Progenitor cell of endocrine pancreas (in vitro differentiated cells): ENCODE results near the gene AKAP10. TPM values are rescaled to one million over a fixed set of nuclear protein-coding genes. Genes with fewer than 3 reads are reported as not detected.

Experiments used
- DNase-seq: peaks from one replicate; pipeline ENCODE4 v3.0.0; 2021; ENCODE audit warnings: low spot score; ENCODE audit not compliant: unreplicated experiment
- H3K27ac Mint-ChIP-seq: 2 replicates; pipeline ENCODE4 v1.8.0; 2021; ENCODE audit warnings: mild to moderate bottlenecking, moderate library complexity, mixed read lengths
- H3K27me3 Mint-ChIP-seq: 2 replicates; pipeline ENCODE4 v1.8.0; 2021; ENCODE audit warnings: mixed read lengths
- H3K36me3 Mint-ChIP-seq: 2 replicates; pipeline ENCODE4 v1.8.0; 2022; ENCODE audit warnings: mixed read lengths; ENCODE audit not compliant: insufficient read depth
- H3K4me1 Mint-ChIP-seq: 2 replicates; pipeline ENCODE4 v1.8.0; 2021; ENCODE audit warnings: low read depth, mixed read lengths
- H3K4me3 Mint-ChIP-seq: 2 replicates; pipeline ENCODE4 v1.8.0; 2021; ENCODE audit warnings: low read depth, mild to moderate bottlenecking, moderate library complexity, mixed read lengths
- H3K9me3 Mint-ChIP-seq: 2 replicates; pipeline ENCODE4 v1.8.0; 2021; ENCODE audit warnings: low read depth, mixed read lengths
- total RNA-seq: library from RNA; stranded (reverse); gene quantifications from 2 replicates; pipeline ENCODE4 v1.2.1, GENCODE V29; 2021
- TF ChIP-seq, protein P1 (sequence below): fragments of 200-600 bp; sonication (generic); IDR thresholded peaks from one replicate; pipeline ENCODE4 v1.5.0; 2021; ENCODE audit warnings: antibody characterized with exemption, mild to moderate bottlenecking; ENCODE audit not compliant: unreplicated experiment

AKAP10 gene
- total RNA-seq, 1 donor from 2014 or later = 38.2 TPM

DNA sequence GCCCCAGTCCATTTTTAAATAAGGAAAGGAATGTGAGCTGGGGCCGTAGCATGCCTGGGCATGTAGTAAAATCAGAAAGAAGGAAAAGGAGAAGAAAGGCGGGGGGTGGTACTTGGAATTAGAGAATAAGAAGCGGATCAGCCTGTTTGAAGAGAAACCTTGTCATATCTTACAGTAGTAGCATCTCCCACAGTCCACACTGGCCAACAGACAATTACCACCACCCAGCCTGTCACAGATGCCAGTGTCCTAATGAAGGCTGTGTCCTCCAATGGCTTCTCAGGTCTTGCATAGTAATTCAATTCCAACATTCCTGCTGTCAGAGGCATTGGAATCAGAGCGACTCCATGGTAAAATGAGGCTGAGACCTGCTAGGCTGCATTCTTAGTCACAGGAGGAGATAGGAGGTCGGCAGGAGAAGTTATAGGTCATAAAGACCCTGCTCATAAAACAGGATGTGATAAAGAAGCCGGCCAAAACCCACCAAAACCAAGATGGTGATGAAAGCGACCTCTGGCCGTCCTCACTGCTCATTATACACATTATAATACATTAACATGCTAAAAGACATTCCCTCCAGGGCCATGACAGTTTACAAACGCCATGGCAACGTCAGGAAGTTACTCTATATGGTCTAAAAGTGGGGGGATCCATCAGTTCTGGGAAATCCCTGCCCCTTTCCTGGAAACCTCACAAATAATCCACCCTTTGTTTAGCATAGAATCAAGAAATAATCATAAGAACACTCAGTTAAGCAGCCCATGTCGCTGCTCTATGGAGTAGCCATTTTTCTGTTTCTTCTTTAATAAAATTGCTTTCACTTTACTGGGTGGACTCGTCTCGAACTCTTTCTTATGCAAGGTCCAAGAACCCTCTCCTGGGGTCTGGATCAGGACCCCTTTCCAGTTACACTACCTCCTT is 9.6 kb upstream of the AKAP10 start:
- H3K36me3 Mint-ChIP-seq = no peaks in the 10 kb centered on the region
- TF ChIP-seq, protein P1, sequence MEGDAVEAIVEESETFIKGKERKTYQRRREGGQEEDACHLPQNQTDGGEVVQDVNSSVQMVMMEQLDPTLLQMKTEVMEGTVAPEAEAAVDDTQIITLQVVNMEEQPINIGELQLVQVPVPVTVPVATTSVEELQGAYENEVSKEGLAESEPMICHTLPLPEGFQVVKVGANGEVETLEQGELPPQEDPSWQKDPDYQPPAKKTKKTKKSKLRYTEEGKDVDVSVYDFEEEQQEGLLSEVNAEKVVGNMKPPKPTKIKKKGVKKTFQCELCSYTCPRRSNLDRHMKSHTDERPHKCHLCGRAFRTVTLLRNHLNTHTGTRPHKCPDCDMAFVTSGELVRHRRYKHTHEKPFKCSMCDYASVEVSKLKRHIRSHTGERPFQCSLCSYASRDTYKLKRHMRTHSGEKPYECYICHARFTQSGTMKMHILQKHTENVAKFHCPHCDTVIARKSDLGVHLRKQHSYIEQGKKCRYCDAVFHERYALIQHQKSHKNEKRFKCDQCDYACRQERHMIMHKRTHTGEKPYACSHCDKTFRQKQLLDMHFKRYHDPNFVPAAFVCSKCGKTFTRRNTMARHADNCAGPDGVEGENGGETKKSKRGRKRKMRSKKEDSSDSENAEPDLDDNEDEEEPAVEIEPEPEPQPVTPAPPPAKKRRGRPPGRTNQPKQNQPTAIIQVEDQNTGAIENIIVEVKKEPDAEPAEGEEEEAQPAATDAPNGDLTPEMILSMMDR = no peak
- DNase-seq = no peak
- H3K27ac Mint-ChIP-seq = peak overlapping the region; percentile 79
- H3K4me1 Mint-ChIP-seq = peaks cover 3% of the 10 kb centered on the region
- H3K9me3 Mint-ChIP-seq = no peaks in the 10 kb centered on the region
- H3K4me3 Mint-ChIP-seq = no peak overlapping the region
- peaks cover 21% of the 10 kb centered on the region for H3K27me3 Mint-ChIP-seq

DNA sequence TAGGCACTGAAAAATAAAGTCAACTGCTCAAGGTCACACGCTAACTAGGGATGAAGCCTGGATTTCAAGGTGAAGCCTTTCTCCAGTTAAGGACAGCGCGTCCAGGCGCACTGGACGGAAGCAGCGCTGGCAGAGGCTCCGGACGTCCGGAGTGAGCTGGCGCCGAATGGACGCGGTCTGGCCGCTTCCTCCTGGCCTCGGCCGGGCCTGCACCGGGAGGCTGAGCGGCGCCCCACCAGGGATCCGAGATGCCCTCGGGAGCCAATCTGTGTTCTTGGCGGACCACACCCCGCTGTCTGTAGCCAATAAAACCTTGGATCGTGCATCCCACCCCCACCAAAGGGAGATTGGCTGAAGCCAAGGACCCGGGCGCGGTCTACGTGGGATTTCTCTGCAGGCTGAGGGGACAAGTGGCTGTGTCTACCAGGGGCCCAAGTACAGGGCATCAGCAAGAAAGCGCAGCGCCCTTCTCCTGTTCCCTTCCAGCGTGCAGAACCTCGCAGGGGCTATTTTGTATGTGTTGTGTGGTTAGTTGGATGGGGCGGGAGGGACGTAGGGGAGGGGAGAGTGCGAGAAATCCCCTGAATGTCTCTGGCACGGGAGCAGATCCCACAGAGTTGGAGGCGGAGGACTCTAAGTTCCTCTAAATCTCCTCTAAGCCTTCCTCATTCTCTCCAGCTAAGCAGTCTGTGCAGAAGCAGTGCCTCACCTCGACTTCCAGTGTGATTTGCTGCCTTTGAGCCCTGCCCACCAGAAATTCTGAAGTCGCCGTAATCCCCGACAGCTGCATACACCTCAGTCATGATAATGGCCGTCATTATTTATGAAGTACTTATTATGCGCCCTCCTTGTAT is 2.5 kb upstream of the AKAP10 start:
- H3K4me3 Mint-ChIP-seq = no peak overlapping the region
- H3K4me1 Mint-ChIP-seq = peaks cover 11% of the 10 kb centered on the region
- no peaks in the 10 kb centered on the region for H3K27me3 Mint-ChIP-seq
- H3K9me3 Mint-ChIP-seq = peaks cover 6% of the 10 kb centered on the region
- H3K36me3 Mint-ChIP-seq = peaks cover 4% of the 10 kb centered on the region
- TF ChIP-seq, protein P1 = no peak
- no peak overlapping the region for H3K27ac Mint-ChIP-seq
- no peak for DNase-seq

DNA sequence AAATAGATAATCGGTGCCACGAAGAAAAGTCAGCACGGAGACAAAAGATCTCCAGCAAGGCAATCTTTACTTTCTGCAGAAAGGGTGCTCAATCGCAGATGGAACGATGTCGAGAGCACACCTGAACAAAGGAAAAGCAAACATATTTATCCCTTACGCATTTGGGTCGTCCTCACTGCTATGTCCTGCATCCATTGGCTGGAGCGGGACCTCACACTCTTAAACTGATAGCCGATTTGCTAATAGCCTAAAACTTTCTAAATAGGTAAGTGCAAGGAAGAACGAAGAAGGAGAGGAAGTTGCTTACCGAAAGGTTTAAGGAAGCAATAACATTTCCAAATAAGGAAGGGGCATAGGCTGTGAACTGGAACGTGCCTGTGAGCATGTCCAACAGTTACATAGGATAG is 1.2 kb upstream of the AKAP10 start:
- no peaks in the 10 kb centered on the region for H3K27me3 Mint-ChIP-seq
- peaks cover 4% of the 10 kb centered on the region for H3K36me3 Mint-ChIP-seq
- peak overlapping the region; percentile 88 for H3K4me3 Mint-ChIP-seq
- H3K9me3 Mint-ChIP-seq = peaks cover 6% of the 10 kb centered on the region
- peaks cover 11% of the 10 kb centered on the region for H3K4me1 Mint-ChIP-seq
- TF ChIP-seq, protein P1 = no peak
- no peak for DNase-seq
- H3K27ac Mint-ChIP-seq = peak overlapping the region; percentile 25

DNA sequence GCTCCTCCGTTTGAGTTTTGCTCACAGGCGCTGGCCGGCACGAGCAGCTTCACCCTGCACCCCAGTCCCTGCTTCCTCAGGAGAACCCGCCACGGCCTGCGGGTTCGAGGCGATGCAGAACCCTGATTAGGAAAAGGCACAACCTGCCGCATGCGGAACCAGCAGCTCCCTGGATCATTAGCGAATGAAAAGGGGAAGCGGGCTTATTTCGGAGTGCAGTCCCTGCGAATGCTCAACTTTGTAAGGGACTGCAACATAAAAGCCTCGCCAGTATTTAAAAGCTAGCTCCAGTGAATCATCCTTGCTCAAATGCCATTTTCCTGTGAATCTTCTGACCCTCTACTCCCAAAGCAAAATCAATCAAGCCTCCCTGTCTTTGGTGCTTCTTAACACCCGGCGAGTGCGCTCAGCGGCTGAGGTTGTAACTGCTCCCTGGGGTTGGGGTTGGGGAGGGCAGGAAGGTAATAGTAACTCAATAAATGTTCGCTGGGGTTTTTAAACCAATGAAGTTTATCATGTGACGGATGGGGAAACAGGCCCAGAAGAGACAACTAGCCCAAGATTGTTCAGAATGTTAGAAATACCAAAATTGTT is 678 bp upstream of the AKAP10 start:
- Mint-ChIP-seq H3K9me3 (peaks cover 6% of the 10 kb centered on the region), H3K4me1 (peaks cover 11% of the 10 kb centered on the region), H3K27ac (peak overlapping the region; percentile 96), H3K36me3 (peaks cover 4% of the 10 kb centered on the region), H3K27me3 (no peaks in the 10 kb centered on the region), H3K4me3 (peak overlapping the region; percentile 88)
- no peak for DNase-seq
- TF ChIP-seq, protein P1 = no peak

DNA sequence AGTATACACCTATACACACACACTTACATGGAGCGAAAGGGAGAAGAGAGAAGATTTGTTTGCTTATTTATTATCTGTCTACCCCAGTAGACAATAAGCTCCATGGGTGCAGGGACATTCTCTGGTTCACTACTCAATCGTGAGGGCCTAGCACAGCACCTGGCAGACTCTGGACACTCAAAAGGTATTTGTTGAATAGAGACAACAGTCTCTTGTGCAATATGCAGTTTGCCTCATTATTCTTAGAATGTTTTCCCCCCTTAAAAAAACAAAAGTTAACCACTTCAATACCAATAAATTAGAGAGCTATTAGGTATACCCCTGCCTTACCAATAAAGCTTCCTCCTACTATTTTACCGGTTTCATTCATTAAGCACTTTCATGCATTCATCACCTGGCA is 2.0 kb downstream of the AKAP10 start:
- TF ChIP-seq, protein P1 = no peak
- DNase-seq = no peak
- peak overlapping the region; percentile 65 for H3K4me3 Mint-ChIP-seq
- peaks cover 6% of the 10 kb centered on the region for H3K9me3 Mint-ChIP-seq
- H3K36me3 Mint-ChIP-seq = peaks cover 12% of the 10 kb centered on the region
- H3K27ac Mint-ChIP-seq = peak overlapping the region; percentile 71
- H3K4me1 Mint-ChIP-seq = peaks cover 11% of the 10 kb centered on the region
- H3K27me3 Mint-ChIP-seq = no peaks in the 10 kb centered on the region
